AG20443 (cell line): Measurements from ENCODE around the gene JMJD7.

Source experiments
- DNase-seq: peaks from one replicate; pipeline ENCODE4 v3.0.0; 2012; ENCODE audit warnings: low spot score, mixed read lengths

JMJD7 gene

DNA sequence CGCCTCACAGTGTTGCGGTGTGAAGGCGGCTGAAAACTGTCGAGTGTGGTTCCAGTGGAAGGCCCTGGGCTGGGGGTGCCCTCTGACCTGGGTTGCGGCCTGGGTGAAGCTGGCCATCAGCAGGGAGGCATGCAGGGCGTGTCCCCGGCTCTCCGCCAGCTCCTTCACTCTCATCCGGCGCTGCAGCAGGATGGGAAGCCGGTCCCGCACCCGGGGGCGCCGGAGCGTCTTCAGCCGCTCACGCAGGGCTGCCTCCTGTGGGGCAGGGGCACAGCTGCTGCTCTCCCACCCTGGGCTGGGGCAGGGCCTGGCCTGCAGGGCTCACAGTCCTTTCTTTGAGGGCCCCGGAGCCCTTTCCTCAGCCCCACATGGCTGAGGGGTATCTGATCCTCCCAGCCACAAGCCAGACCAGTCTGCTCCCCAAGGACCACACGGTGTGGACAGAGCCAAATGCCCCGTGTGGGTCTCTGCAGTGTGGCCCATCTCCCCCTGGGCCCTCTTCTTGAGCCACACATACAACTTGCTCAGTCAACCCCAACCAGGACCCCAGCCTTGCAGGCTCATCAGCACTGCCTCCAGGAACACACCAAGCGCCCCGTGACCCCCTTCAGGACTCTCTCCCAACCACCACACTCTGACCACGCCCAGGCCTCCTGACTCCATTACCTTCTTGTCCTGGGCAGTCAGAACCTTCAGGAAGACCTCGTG, 39.1 kb downstream of the JMJD7 start:
- no peak for DNase-seq

- DNase-seq, result no peak
Measured at GRCh38 chr15:41868321-41868720, 40.4 kb downstream of the JMJD7 start.

DNA sequence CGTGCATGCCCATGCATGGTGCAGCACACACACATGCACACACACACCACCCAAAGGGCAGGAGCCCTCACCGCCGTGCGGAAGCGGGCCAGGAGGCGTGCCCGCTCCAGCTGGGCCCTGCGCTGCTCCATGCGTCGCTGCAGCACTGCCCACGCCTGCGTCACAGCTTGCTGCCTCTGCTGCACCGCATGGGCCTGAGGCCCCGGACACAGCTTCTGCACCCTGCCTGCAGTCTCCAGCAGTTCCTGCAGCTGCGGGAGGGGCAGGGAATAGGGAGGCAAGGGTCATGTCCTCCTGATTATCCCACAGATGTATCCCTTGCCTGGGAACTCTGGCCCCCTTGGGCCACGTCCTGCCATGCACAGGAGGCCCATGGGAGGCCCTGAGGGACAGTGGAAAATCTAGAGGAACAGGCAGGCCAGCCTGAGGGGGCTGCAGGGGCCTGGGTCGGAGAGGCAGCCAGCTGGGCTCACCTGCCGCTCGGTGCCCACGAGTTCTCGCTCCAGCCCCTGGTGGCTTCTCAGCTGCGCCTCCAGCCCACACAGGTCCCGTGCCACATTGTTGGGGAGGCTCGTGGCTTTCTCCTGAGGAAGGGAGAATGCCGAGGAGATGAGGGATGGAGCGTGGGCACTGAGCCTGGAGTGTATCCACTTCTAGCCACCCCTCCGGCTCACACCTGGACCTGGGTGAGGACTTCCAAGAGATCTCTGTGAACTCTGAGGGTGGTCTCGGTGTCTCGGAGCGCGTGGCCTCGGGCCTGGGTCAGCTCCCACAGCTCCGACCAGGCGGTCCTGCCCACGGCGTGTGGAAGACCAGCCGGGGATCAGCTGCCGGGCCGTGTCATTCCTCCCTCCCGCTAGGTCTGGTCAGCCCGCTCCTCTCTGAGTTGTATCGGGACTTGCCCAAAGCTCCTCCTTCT, 42.1 kb downstream of the JMJD7 start:
- DNase-seq, result no peak

- DNase-seq, result no peak
Measured at GRCh38 chr15:41870689-41871081, 42.8 kb downstream of the JMJD7 start.

- DNase-seq, result no peak
Measured at GRCh38 chr15:41871175-41871905, 43.4 kb downstream of the JMJD7 start.

- no peak for DNase-seq
Measured at GRCh38 chr15:41872166-41872747, 44.4 kb downstream of the JMJD7 start.

GRCh38 chr15:41873711-41874110, 45.8 kb downstream of the JMJD7 start:
- no peak for DNase-seq

DNA sequence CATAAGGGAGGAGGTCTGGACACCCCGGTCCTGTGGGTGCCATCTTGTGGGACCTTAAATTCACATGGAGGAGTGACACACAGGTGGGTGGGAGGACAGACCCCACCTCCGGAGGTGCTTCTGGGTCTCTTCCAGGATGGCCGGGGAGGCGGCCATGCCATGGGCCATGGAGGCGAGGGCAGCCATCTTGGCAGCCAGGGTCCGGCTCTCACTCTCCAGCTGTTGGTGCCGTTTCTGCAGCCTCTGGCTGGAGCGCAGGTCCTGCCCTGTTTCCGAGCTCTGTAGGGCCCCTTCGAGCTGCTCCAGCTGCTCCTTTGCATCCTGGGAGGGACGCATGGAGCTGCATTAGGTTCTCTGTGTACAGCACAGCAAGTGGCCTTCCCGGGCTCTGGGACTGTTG, 46.8 kb downstream of the JMJD7 start:
- no peak for DNase-seq

DNA sequence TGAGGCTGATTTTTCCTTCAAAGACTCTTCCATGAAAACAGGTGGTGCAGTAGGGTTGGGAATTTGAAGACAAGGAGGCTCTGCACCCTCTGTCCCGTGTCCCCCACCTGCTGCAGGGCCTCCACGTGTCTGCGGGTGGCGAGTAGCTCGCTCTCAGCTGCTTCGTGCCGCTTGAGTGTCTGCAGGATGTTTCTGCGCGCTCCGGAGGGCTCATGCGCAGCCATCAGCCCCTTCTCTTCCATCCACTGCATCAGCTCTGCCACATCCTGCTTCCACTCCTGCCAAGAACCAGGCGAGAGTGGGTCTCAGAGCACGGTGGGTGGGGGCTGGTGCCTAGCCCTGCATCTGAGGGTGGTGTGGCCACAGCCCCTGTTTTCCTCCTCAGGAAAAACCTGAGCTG, 48.1 kb downstream of the JMJD7 start:
- DNase-seq, result no peak

GRCh38 chr15:41876689-41877088, 48.8 kb downstream of the JMJD7 start:
- no peak for DNase-seq

- no peak for DNase-seq
Measured at GRCh38 chr15:41877631-41878354, 49.9 kb downstream of the JMJD7 start.

DNA sequence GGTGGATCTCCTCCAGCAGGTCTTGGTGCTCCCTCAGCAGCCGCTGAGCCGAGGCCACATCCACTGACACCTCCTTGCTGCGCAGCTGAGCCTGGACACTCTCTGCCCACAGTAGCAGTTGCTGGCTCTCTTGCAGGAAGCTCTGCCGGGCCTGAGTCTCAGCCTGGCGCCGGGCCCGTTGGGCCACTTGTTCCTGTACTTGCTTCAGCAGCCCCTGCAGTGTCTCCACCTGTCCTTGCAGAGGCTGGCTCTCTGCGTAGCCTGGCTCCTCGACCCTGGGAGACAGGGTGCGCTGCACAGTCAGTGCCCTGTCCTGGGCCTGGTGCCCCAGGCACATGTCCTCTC, 50.4 kb downstream of the JMJD7 start:
- DNase-seq, result no peak

DNA sequence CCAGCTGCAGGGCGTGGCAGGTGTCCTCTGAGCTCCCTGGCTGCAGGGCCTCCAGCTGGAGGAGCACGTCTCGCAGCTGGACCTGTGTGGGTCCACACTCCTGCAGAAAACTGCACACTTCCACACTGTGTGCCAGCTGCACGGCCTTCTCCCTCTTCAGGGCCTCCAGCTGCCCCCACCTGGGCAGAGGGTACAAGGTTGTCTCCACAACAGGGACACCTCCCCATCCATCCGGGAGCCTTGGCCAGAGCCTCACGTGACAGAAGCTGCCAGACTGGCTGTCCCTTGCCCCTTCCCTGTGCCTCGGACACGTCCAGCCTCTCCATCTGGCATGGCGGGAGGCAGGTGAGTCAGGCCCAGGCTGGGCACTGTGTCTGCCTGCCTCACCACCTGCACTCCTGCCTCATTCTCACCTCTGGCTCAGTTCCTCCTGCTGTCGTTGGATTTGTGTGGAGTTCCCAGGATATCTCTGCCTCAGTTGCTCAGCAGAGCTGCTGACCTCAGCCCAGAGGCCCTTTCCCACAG, 51.5 kb downstream of the JMJD7 start:
- no peak for DNase-seq

DNA sequence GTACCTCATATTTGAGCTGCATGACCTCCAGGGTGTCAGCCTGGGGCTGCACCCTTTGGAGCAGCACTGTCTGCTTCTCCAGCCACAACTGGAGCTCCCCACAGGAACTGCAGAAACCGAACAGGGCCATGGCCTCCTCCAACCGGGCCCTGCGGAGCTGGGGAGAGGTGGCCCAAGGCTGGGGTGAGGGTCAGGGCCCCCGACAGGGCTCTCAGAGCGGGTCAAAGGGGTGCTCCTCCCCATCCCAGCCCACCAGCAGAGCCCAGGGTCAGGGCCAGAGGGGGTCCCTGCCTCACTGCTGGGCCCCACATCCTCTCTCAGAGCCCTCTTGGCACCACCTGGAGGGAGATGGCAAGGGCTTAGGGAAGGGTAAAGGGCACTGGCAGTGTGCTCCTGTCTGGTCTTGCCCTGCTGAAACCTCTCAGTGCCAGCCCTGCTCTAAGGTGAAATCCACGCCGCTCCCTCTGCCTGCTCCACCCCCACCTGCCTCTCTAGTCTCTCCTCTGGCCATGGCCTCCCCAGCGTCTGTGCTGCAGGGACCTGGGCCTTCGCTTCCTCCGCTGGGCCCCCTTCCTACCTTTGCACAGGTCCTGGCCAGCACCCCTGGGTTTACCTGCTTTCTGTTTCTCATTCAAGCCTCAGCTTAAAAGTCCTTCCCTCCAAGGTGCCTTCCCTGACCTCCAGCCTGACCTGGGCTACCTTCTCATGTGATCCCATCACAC, 52.4 kb downstream of the JMJD7 start:
- no peak for DNase-seq

GRCh38 chr15:41881086-41881485, 53.2 kb downstream of the JMJD7 start:
- no peak for DNase-seq

- no peak for DNase-seq
Measured at GRCh38 chr15:41881550-41881919, 53.6 kb downstream of the JMJD7 start.

- peak; percentile 43 for DNase-seq
Measured at GRCh38 chr15:41881920-41882688, 54.2 kb downstream of the JMJD7 start.

- no peak for DNase-seq
Measured at GRCh38 chr15:41882689-41883483, 55.0 kb downstream of the JMJD7 start.

GRCh38 chr15:41883484-41883825, 55.6 kb downstream of the JMJD7 start:
- DNase-seq, result no peak
